Measurements from ENCODE around the gene TAF5L.

TAF5L gene

DNA sequence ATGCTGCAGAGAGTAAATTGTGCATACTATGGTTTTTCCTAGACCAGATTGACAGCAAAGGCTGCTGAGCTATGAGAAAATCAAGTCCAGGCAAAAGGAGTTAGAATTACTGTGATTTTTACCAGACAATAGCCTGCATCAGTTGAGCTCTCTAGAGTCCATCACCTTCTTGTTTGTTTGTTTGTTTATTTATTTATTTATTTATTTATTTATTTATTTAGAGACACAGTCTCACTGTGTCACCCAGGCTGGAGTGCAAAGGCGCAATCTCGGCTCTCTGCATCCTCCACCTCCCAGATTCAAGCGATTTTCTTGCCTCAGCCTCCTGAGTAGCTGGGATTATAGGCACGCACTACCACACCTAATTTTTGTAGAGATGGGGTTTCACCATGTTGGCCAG is 43.2 kb downstream of the TAF5L start:
- ChIA-PET POLR2A (no interaction called here), CTCF (no interaction called here)
- TF ChIP-seq, protein P1, sequence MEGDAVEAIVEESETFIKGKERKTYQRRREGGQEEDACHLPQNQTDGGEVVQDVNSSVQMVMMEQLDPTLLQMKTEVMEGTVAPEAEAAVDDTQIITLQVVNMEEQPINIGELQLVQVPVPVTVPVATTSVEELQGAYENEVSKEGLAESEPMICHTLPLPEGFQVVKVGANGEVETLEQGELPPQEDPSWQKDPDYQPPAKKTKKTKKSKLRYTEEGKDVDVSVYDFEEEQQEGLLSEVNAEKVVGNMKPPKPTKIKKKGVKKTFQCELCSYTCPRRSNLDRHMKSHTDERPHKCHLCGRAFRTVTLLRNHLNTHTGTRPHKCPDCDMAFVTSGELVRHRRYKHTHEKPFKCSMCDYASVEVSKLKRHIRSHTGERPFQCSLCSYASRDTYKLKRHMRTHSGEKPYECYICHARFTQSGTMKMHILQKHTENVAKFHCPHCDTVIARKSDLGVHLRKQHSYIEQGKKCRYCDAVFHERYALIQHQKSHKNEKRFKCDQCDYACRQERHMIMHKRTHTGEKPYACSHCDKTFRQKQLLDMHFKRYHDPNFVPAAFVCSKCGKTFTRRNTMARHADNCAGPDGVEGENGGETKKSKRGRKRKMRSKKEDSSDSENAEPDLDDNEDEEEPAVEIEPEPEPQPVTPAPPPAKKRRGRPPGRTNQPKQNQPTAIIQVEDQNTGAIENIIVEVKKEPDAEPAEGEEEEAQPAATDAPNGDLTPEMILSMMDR (IDR thresholded peaks at IDR 0.05; ENCODE audit: insufficient read depth, low read length, missing control alignments): no peak
- no peak overlapping the region for H3K4me3 ChIP-seq (ENCODE audit: low read depth, low read length)
- DNase-seq (ENCODE audit: low read depth, low spot score): no peak

DNA sequence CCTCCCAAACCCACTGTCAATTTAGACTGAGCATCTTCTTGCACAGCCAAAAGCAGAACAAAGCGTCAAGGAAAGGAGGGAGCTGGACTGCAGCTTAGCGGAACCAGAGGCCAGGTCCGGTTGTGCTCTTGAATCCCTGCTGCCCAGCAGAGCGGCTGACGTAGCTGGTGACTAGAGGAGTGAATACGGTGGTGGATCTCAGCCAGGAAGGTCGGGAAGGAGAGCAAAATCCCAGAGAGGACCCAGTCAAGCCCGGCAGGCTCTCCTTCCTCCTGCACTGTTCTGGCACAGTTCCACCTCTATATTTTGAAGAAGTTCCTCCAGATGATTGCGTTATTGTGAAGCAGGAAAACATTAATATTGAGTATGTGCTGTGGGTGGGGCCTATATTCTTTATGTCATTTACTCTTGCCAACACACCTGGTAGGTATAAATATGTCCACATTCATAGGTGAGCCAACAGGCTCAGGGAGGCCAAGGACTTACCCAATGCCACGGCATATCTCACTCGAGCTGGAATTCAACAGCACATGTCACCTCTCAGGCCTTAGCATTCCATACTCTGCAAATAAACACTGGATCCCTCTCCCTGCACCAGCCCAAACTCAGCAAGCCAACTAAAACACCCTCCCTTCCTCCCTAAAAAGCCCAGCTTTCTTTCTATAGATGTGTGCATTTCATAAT is 43.8 kb downstream of the TAF5L start:
- CTCF ChIA-PET: no interaction called here
- POLR2A ChIA-PET: no interaction called here
- no peak overlapping the region for H3K4me3 ChIP-seq (ENCODE audit: low read depth, low read length)
- no peak for DNase-seq (ENCODE audit: low read depth, low spot score)
- TF ChIP-seq, protein P1 (IDR thresholded peaks at IDR 0.05; ENCODE audit: insufficient read depth, low read length, missing control alignments): no peak

DNA sequence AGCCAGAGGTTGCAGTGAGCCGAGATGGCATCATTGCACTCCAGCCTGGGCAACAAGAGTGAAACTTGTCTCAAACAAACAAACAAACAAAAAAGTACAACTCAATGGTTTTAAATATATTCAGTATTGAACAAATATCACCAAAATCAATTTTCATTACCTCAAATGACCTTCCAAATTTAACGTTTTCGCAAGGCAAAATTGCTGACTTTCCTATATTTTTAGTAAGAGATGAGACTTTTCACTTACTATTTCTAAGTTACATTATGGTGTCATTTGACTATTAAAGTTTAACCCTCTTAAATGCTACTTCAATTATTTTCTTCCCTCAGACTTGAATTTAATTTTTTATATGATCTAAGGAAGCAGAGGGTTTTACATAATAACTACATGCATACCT is 44.4 kb downstream of the TAF5L start:
- ChIA-PET CTCF (no interaction called here), POLR2A (no interaction called here)
- DNase-seq (ENCODE audit: low read depth, low spot score): no peak
- TF ChIP-seq, protein P1 (IDR thresholded peaks at IDR 0.05; ENCODE audit: insufficient read depth, low read length, missing control alignments): no peak
- H3K4me3 ChIP-seq (ENCODE audit: low read depth, low read length): no peak overlapping the region

DNA sequence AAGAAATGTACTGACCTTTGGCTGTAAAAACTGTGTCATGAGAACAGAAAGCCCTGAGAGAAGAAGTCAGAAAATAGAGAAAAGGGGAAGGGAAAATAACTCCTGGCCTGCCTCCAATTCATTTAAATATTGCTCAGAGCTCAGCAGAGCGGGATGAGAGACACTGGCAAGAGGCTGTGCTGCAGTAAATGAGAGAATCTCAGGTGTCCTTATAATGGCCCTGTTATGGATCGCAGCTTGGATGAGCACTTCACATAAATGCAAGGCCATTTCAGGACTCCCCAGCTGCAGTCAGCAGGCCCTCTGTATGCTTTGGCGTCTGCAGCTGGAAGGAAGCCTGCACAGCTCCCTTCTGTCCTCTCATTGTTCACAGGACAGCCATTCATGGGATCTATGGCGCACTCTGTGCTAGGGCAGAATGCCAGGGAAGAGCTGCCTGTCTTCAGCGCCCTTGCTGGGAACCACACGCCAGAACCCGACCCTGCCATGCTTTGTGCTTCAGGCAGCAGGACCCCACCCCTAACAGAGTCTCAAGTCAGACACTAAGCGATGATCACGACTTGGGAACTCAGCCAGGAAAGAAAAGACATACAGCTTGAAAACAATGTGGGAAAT is 46.8 kb downstream of the TAF5L start:
- TF ChIP-seq, protein P1 (IDR thresholded peaks at IDR 0.05; ENCODE audit: insufficient read depth, low read length, missing control alignments): no peak
- no peak for DNase-seq (ENCODE audit: low read depth, low spot score)
- no peak overlapping the region; the same call in 1 of the 2 replicates for H3K4me3 ChIP-seq (ENCODE audit: low read depth, low read length)
- ChIA-PET CTCF (no interaction called here), POLR2A (interaction anchor here (0.6 kb wide), 2 partner anchors 11 to 1830 kb away, joined by 3 read pairs; no protein-coding TSS in a partner anchor)

DNA sequence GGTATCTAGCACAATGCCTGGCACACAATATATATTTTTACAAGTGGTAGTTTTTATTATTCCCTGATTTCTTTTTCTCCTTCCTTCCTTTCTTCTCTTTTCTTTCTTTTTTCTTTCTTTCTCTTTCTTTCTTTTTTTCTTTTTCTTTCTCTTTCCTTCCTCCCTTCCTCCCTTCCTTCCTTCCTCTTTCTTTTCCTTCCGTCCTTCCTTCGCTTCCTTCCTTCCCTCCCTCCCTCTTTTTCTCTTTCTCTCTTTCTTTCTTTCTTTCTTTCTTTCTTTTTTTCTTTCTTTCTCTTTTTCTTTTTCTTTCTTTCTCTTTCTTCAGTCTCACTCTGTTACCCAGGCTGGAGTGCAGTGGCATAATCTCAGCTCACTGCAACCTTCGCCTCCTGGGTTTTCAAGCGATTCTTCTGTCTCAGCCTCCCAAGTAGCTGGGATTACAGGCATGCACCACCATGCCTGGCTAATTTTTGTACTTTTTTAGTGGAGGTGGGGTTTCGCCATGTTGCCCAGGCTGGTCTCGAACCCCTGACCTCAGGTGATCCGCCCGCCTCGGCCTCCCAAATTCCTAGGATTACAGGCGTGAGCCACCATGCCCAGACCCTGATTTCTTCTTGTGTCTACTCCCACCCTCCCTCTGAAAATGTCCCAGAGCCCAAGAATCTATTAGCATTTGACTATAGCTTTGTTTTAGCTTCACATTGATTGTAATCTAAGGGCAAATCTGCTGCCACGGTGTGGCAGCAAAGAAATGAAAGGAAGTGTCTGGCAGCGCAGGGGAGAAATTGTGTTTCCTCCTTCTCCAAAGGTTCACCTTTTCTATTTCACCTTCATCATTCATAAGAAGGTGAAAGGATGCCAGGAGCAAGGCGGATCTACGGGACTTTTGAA is 47.5 kb downstream of the TAF5L start:
- TF ChIP-seq, protein P1 (IDR thresholded peaks at IDR 0.05; ENCODE audit: insufficient read depth, low read length, missing control alignments): no peak
- H3K4me3 ChIP-seq (ENCODE audit: low read depth, low read length): no peak overlapping the region
- CTCF ChIA-PET: no interaction called here
- DNase-seq (ENCODE audit: low read depth, low spot score): no peak
- POLR2A ChIA-PET: interaction anchor here (0.6 kb wide), 1 partner anchor 1831 kb away, joined by 3 read pairs; no protein-coding TSS in a partner anchor
